Tibial nerve (tissue), 4 donors: ENCODE measurements around the gene RBMS3. TPM values are rescaled to one million over a fixed set of nuclear protein-coding genes. Genes with fewer than 3 reads are reported as not detected.

ENCODE experiments used
- DNase-seq, 2 donors: peaks; one replicate each; pipeline ENCODE4 v3.0.0-alpha.2; 2019; ENCODE audit warnings: low spot score in 2 of 2
- H3K27ac ChIP-seq, 4 donors: fragments of 200-600 bp; sonication (generic) in 3 of 4; one replicate each; pipeline ENCODE4 v1.5.1; 2017 to 2019; ENCODE audit warnings: mild to moderate bottlenecking in 1 of 4
- H3K27me3 ChIP-seq, 2 donors: fragments of 200-600 bp; sonication (generic) in 1 of 2; one replicate each; pipeline versions ENCODE4 v1.5.1 to v1.6.0; 2017 to 2019
- H3K36me3 ChIP-seq, 3 donors: fragments of 200-600 bp; sonication (generic); one replicate each; pipeline ENCODE4 v1.5.1; 2018 to 2019
- H3K4me1 ChIP-seq, 4 donors: fragments of 200-600 bp; sonication (generic) in 3 of 4; one replicate each; pipeline ENCODE4 v1.5.1; 2017 to 2019
- H3K4me3 ChIP-seq, 4 donors: fragments of 200-600 bp; sonication (generic) in 3 of 4; one replicate each; pipeline ENCODE4 v1.5.1; 2017 to 2019; ENCODE audit warnings: mild to moderate bottlenecking in 1 of 4, moderate library complexity in 1 of 4
- H3K9me3 ChIP-seq, 4 donors: fragments of 200-600 bp; sonication (generic) in 3 of 4; one replicate each; pipeline ENCODE4 v1.5.1; 2017 to 2019
- EP300 ChIP-seq, 2 donors: sonication (generic); formaldehyde crosslinking; IDR thresholded peaks; one replicate each; pipeline ENCODE4 v1.6.1; 2017; ENCODE audit warnings: antibody characterized with exemption in 2 of 2, mild to moderate bottlenecking in 1 of 2
- POLR2A ChIP-seq, 2 donors: fragments of 450-650 bp; IDR thresholded peaks; one replicate each; pipeline ENCODE4 v1.6.1; 2017; ENCODE audit warnings: antibody characterized with exemption in 2 of 2, mild to moderate bottlenecking in 2 of 2, moderate library complexity in 2 of 2
- WGBS, 2 donors: methylation state at CpG; one replicate each; pipeline ENCODE4 v1.1.5; 2018; 5-methylcytosine and 5-hydroxymethylcytosine counted together
- total RNA-seq, 4 donors: library from RNA; depleted of rRNA; stranded (reverse); fragments of >200 nt; gene quantifications; one replicate each; pipeline ENCODE4 v1.1.0, GENCODE V29; 2016
- TF ChIP-seq, protein P1 (sequence below), 5 experiments: fragments of 200-600 bp in 3 of 5; fragments of 450-650 bp in 2 of 5; sonication (generic) in 3 of 5; IDR thresholded peaks; one replicate each; pipeline ENCODE4 v1.5.1; 2016 to 2019; ENCODE audit warnings: antibody characterized with exemption in 5 of 5, mild to moderate bottlenecking in 3 of 5, moderate library complexity in 2 of 5

The RBMS3 gene
- total RNA-seq, 4 donors from 2014 or later = 157 to 175 (median 161) TPM

DNA sequence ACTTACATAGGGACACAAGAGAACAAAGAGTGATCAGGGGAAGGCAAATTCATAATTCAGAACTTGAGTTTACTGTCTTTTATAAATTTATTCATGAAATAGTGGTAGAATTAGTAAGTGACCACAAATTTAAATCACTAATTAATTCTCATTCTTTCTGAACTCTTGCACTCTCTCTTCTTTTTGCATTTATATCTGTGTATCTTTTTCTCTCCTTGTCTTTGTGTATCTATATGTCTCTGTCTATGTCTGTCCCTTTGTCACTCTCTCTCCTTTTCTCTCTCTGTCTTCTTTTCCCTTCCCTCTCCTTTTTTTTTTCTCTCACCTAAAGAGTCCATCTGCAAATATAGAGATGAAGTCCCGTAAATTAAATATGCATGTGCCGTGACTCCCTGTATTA is 31.5 kb downstream of the RBMS3 start:
- Histone ChIP-seq H3K4me1 (peaks cover 0 to 74% (median 22%) of the 10 kb centered on the region in 4 donors), H3K27ac (peak overlapping the region in 2 of 4 donors; percentile 17 to 47)
- WGBS, 2 donors = 69 to 74% methylated on average over 2 of the region's 2 CpGs

DNA sequence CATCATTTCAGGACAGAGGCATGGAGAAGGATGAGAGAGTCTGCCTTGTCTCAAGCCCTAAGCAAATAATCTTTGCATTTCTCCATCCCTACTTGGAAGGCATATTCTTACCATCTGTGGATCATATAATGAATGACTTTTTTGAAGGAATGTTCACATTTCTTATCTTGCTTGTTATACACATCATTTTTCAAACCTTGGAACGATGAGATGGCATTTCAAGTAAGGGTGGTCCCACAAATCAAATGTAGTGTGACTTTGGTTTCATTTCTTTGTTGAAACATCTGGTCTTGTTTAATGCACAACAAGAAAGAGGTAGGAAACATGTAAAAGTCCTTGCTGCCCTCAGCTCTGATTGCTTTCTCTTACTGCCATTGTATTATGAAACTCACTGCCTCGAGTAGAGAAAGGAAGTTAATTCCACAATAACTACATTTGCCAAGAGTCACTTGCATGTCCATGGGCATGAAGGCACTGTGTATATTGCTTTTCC is 32.1 kb downstream of the RBMS3 start:
- TF ChIP-seq EP300 (IDR thresholded peaks at IDR 0.05) (no peak), POLR2A (IDR thresholded peaks at IDR 0.05) (no peak)
- TF ChIP-seq, protein P1, sequence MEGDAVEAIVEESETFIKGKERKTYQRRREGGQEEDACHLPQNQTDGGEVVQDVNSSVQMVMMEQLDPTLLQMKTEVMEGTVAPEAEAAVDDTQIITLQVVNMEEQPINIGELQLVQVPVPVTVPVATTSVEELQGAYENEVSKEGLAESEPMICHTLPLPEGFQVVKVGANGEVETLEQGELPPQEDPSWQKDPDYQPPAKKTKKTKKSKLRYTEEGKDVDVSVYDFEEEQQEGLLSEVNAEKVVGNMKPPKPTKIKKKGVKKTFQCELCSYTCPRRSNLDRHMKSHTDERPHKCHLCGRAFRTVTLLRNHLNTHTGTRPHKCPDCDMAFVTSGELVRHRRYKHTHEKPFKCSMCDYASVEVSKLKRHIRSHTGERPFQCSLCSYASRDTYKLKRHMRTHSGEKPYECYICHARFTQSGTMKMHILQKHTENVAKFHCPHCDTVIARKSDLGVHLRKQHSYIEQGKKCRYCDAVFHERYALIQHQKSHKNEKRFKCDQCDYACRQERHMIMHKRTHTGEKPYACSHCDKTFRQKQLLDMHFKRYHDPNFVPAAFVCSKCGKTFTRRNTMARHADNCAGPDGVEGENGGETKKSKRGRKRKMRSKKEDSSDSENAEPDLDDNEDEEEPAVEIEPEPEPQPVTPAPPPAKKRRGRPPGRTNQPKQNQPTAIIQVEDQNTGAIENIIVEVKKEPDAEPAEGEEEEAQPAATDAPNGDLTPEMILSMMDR (IDR thresholded peaks at IDR 0.05) = no peak
- Histone ChIP-seq H3K36me3 (no peaks in the 10 kb centered on the region), H3K9me3 (no peaks in the 10 kb centered on the region), H3K4me1 (peaks cover 0 to 80% (median 27%) of the 10 kb centered on the region in 4 donors), H3K27ac (peak overlapping the region in 1 of 4 donors; percentile 15), H3K4me3 (no peak overlapping the region), H3K27me3 (no peaks in the 10 kb centered on the region)
- DNase-seq = no peak
- 24 to 27% methylated on average over 2 of the region's 2 CpGs for WGBS, 2 donors

More for the DNA sequence above, 31.5 kb downstream of the RBMS3 start:
- no peak overlapping the region for H3K4me3 ChIP-seq
- TF ChIP-seq, protein P1 (IDR thresholded peaks at IDR 0.05) = no peak
- TF ChIP-seq EP300 (IDR thresholded peaks at IDR 0.05) (no peak), POLR2A (IDR thresholded peaks at IDR 0.05) (no peak)
- H3K27me3 ChIP-seq = no peaks in the 10 kb centered on the region
- no peaks in the 10 kb centered on the region for H3K36me3 ChIP-seq
- no peak for DNase-seq
- no peaks in the 10 kb centered on the region for H3K9me3 ChIP-seq

DNA sequence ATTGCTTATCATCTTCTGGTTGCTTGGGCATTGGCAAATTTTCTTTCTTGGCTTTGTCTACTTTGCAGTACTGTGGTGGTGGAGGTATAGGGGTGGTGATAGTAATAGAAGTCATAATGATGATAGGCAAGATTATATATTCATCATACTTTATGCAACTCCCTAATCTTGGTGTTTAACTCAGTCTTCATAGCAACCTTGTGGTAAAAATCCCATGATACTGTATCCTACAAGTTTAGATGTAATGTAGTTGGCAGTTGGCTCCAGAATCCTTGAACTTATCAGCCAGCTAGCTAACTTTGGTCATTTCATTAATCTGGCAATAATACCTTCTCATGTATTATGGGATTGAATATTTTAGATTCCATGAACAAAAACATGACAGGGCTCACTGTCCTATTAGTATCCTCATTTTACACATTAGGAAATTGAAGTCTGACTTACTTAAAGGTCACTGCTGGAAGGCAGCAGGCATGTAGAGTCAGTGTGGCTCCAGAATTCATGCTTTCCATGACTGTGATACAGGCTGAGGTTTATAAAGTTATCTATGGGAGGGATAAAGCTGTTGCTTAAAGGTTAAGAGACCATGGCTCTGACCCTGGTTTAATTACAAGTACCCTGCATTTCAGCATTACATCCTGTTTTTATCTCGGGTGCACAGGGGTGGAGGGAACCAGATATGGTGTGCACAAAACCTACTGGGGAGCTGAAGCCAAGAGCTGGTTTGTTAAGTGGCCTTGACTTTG is 33.3 kb downstream of the RBMS3 start:
- TF ChIP-seq EP300 (IDR thresholded peaks at IDR 0.05) = no peak
- Histone ChIP-seq H3K36me3 (no peaks in the 10 kb centered on the region), H3K27ac (peak overlapping the region in 2 of 4 donors; percentile 4 to 15), H3K27me3 (no peaks in the 10 kb centered on the region), H3K4me3 (no peak overlapping the region), H3K4me1 (peaks cover 0 to 91% (median 31%) of the 10 kb centered on the region in 4 donors), H3K9me3 (no peaks in the 10 kb centered on the region)
- DNase-seq = no peak
- WGBS, 2 donors = 29 to 57% methylated on average over 1 of the region's 1 CpG

DNA sequence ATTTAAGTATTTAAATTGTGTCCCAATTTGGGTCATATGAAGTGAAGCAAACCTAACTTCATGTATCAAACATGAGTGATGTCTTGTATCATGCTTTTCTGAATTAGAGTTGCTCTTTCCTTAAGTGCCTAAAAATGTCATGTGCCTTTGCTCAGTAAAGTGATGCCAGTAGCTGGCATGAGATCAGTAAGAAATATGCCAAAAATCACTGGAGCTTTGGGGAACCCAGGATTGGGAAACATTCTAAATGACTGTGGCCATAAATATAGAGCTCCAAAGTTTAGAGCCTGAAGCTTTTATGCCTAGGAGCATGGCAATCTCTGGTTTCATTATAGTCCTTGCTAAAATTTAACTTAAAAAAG is 33.8 kb downstream of the RBMS3 start:
- TF ChIP-seq, protein P1 (IDR thresholded peaks at IDR 0.05) = no peak
- no peak for TF ChIP-seq POLR2A (IDR thresholded peaks at IDR 0.05)
- no peak for TF ChIP-seq EP300 (IDR thresholded peaks at IDR 0.05)
- Histone ChIP-seq H3K4me3 (no peak overlapping the region), H3K36me3 (no peaks in the 10 kb centered on the region), H3K27me3 (no peaks in the 10 kb centered on the region), H3K4me1 (peaks cover 0 to 94% (median 30%) of the 10 kb centered on the region in 4 donors), H3K27ac (peak overlapping the region in 2 of 4 donors; percentile 4 to 15), H3K9me3 (no peaks in the 10 kb centered on the region)
- no peak for DNase-seq

DNA sequence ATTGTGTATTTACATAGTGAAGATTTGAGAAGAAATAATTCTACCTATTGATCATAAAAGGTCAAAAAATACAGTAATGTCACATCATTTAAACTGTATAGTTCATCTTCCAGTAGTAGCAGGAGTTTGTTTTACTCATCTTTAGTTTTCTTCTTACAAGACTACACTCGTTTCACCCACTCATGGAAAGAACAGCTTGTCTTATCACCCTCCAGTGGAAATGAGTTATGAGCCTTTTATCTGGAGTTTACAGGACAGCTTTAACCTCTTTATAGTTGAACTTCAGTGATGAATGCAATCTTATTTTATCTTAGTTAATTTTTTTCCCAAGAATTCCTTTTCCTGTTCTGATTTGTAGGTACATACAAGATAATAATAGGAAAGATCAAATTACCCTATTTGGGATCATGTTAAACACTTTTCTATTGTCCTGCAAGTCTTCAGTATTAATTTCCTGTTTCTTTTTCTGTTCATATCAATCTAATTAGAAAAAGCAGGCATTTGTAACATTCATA is 36.8 kb downstream of the RBMS3 start:
- Histone ChIP-seq H3K4me1 (peaks cover 0 to 86% (median 35%) of the 10 kb centered on the region in 4 donors), H3K4me3 (no peak overlapping the region)

More for the DNA sequence above, 36.8 kb downstream of the RBMS3 start:
- Histone ChIP-seq H3K36me3 (no peaks in the 10 kb centered on the region), H3K9me3 (no peaks in the 10 kb centered on the region), H3K27me3 (no peaks in the 10 kb centered on the region), H3K27ac (no peak overlapping the region)
- TF ChIP-seq, protein P1 (IDR thresholded peaks at IDR 0.05) = no peak
- TF ChIP-seq POLR2A (IDR thresholded peaks at IDR 0.05) (no peak), EP300 (IDR thresholded peaks at IDR 0.05) (no peak)
- DNase-seq = no peak
- 13 to 21% methylated on average over 1 of the region's 1 CpG for WGBS, 2 donors
